Small intestine (tissue), 7 donors: Measurements from ENCODE around the gene SLK. TPM values are rescaled to one million over a fixed set of nuclear protein-coding genes. Genes with fewer than 3 reads are reported as not detected.

Experiments
- DNase-seq, 2 donors: peaks; one replicate each; pipeline versions ENCODE4 v3.0.0 to v3.0.0-alpha.2; 2013
- FAIRE-seq: peaks from 2 replicates; lab custom pipeline; 2012; peaks lifted over from hg19 to GRCh38; lab: Jason Lieb, UNC
- H3K27ac ChIP-seq, 3 donors: one replicate each; pipeline ENCODE4 v1.5.1; 2013; ENCODE audit warnings: low read length in 2 of 3, mild to moderate bottlenecking in 2 of 3, control low read depth in 1 of 3, inconsistent platforms in 1 of 3, low read depth in 1 of 3, moderate library complexity in 1 of 3
- H3K27me3 ChIP-seq, 3 donors: one replicate each; pipeline ENCODE4 v1.6.1; 2013; ENCODE audit warnings: low read length in 3 of 3, inconsistent platforms in 1 of 3; ENCODE audit not compliant: control insufficient read depth in 3 of 3, insufficient read depth in 3 of 3
- H3K36me3 ChIP-seq, 3 donors: one replicate each; pipeline ENCODE4 v1.6.1; 2013; ENCODE audit warnings: low read length in 3 of 3, inconsistent platforms in 1 of 3, low read depth in 1 of 3, mild to moderate bottlenecking in 1 of 3, moderate library complexity in 1 of 3; ENCODE audit not compliant: control insufficient read depth in 3 of 3, insufficient read depth in 2 of 3
- H3K4me1 ChIP-seq, 3 donors: one replicate each; pipeline ENCODE4 v1.6.1; 2013; ENCODE audit warnings: low read length in 2 of 3, inconsistent platforms in 1 of 3, low read depth in 1 of 3, mild to moderate bottlenecking in 1 of 3, moderate library complexity in 1 of 3; ENCODE audit not compliant: control insufficient read depth in 3 of 3, insufficient read depth in 2 of 3
- H3K4me3 ChIP-seq, 3 donors: one replicate each; pipeline ENCODE4 v1.5.1; 2013; ENCODE audit warnings: low read length in 3 of 3, control low read depth in 1 of 3, inconsistent platforms in 1 of 3, low read depth in 1 of 3, mild to moderate bottlenecking in 1 of 3, moderate library complexity in 1 of 3
- H3K9me3 ChIP-seq, 2 donors: one replicate each; pipeline ENCODE4 v1.6.1; 2013; ENCODE audit warnings: low read depth in 1 of 2, low read length in 1 of 2; ENCODE audit not compliant: control insufficient read depth in 2 of 2, insufficient read depth in 1 of 2
- WGBS, 3 donors: extraction: QIAGEN DNeasy Blood & Tissue Kit; methylation state at CpG; one replicate each; pipeline ENCODE4 v1.1.7; 2013; 5-methylcytosine and 5-hydroxymethylcytosine counted together
- polyA plus RNA-seq, 4 donors: library from polyadenylated mRNA; stranded (reverse) in 3 of 4; unstranded in 1 of 4; fragments of 200-250 nt in 3 of 4; fragments of 120-200 nt in 1 of 4; gene quantifications; one replicate each; pipeline versions ENCODE4 v1.2.1 to v1.2.3, GENCODE V29; 2013
- donor health status: healthy with polysubstance abuse.
- donor health status: control.
- donor health status: control.
- donor health status: Bipolar disorder and iron deficiency.
- donor health status: healthy.

SLK gene
- polyA plus RNA-seq, 4 donors: 11.2 to 33.0 (median 14.3) TPM

DNA sequence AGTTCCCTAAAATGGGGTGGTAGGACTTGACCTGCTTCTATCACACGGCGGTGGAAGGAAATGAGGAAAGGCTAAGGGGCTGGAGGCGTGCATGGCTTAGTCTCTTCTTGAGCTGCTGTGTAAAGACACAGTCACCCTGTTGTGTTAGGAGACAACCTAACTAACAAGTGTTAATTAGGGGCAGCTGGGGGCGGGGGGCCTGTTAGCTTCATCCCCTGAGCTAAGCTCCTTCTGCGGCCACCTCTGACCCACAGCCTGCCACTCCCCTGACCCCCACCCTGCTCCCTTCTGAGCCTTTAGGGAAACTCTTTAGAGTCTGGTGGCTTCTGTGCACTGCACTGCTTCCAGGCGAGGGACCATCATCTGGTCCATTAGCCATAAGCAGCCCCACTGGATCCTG is 90.8 kb downstream of the SLK start:
- 86 to 98% (median 94%) methylated on average over 6 of the region's 6 CpGs for WGBS, 3 donors
- Histone ChIP-seq H3K36me3 (peaks cover 0 to 12% (median 0%) of the 10 kb centered on the region in 3 donors), H3K4me1 (peaks cover 0 to 24% (median 0%) of the 10 kb centered on the region in 3 donors), H3K9me3 (peaks cover 0 to 9% of the 10 kb centered on the region in 2 donors), H3K27me3 (no peaks in the 10 kb centered on the region), H3K4me3 (no peak overlapping the region), H3K27ac (no peak overlapping the region)
- no peak for FAIRE-seq
- DNase-seq: no peak

- peak; percentile 51 to 68 for DNase-seq
- peaks cover 0 to 8% (median 0%) of the 10 kb centered on the region in 3 donors for H3K4me1 ChIP-seq
- WGBS, 3 donors: 37 to 61% (median 53%) methylated on average over 4 of the region's 4 CpGs
These were observed 92.4 kb downstream of the SLK start for GRCh38 chr10:104059364-104059763.

GRCh38 chr10:104061196-104061595 is 94.3 kb downstream of the SLK start:
- WGBS, 3 donors: 92 to 99% (median 94%) methylated on average over 6 of the region's 6 CpGs
- DNase-seq: no peak
- FAIRE-seq: no peak

More at GRCh38 chr10:104059364-104059763, 92.4 kb downstream of the SLK start:
- no peak overlapping the region for H3K27ac ChIP-seq
- H3K4me3 ChIP-seq: no peak overlapping the region
- no peak for FAIRE-seq
- peaks cover 0 to 6% (median 0%) of the 10 kb centered on the region in 3 donors for H3K36me3 ChIP-seq
- no peaks in the 10 kb centered on the region for H3K27me3 ChIP-seq
- no peaks in the 10 kb centered on the region for H3K9me3 ChIP-seq

GRCh38 chr10:104065748-104066147 is 98.8 kb downstream of the SLK start:
- H3K4me3 ChIP-seq: no peak overlapping the region
- 90 to 94% (median 90%) methylated on average over 1 of the region's 1 CpG for WGBS, 3 donors
- H3K27me3 ChIP-seq: no peaks in the 10 kb centered on the region
- peaks cover 0 to 30% (median 4%) of the 10 kb centered on the region in 3 donors for H3K4me1 ChIP-seq
- no peak overlapping the region for H3K27ac ChIP-seq
- DNase-seq: no peak
- no peak for FAIRE-seq
- H3K36me3 ChIP-seq: no peaks in the 10 kb centered on the region
- H3K9me3 ChIP-seq: no peaks in the 10 kb centered on the region

More at GRCh38 chr10:104061196-104061595, 94.3 kb downstream of the SLK start:
- Histone ChIP-seq H3K27me3 (no peaks in the 10 kb centered on the region), H3K9me3 (no peaks in the 10 kb centered on the region), H3K27ac (no peak overlapping the region), H3K4me3 (no peak overlapping the region), H3K36me3 (no peaks in the 10 kb centered on the region), H3K4me1 (peaks cover 0 to 1% (median 0%) of the 10 kb centered on the region in 3 donors)

GRCh38 chr10:104066945-104067344 is 100.0 kb downstream of the SLK start:
- no peak overlapping the region for H3K27ac ChIP-seq
- DNase-seq (no peak), FAIRE-seq (no peak)
- no peak overlapping the region for H3K4me3 ChIP-seq
- WGBS, 3 donors: 82 to 94% (median 90%) methylated on average over 7 of the region's 7 CpGs
- H3K4me1 ChIP-seq: peaks cover 0 to 30% (median 4%) of the 10 kb centered on the region in 3 donors
- no peaks in the 10 kb centered on the region for H3K36me3 ChIP-seq
- H3K27me3 ChIP-seq: no peaks in the 10 kb centered on the region
- no peaks in the 10 kb centered on the region for H3K9me3 ChIP-seq

DNA sequence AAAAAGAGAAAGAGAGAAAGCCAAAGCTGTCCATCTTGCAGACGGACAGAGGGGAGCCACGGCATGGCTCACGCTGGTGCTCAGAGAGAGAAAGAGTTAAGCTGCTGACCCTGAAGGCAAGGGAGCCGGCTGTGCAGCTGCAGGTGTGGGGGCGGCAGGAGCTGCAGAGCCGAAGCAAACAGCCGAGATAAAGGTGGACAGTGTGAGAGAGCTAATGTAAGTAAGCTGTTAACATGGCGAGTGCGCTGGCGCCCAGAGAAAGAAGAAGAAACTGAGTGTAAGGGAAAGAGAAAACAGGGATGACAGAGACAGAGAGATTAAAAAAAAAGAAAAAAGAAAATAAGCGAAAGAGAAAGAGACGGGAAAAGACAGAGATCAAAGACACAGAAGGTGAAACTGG is 100.6 kb downstream of the SLK start:
- H3K4me1 ChIP-seq: peaks cover 0 to 30% (median 4%) of the 10 kb centered on the region in 3 donors
- DNase-seq: no peak
- H3K9me3 ChIP-seq: no peaks in the 10 kb centered on the region
- 58 to 66% (median 63%) methylated on average over 12 of the region's 12 CpGs for WGBS, 3 donors
- no peak for FAIRE-seq
- H3K27ac ChIP-seq: no peak overlapping the region
- no peaks in the 10 kb centered on the region for H3K27me3 ChIP-seq
- H3K36me3 ChIP-seq: no peaks in the 10 kb centered on the region
- no peak overlapping the region for H3K4me3 ChIP-seq

GRCh38 chr10:104069613-104070012 is 102.7 kb downstream of the SLK start:
- Histone ChIP-seq H3K36me3 (no peaks in the 10 kb centered on the region), H3K4me3 (no peak overlapping the region), H3K27me3 (no peaks in the 10 kb centered on the region), H3K9me3 (no peaks in the 10 kb centered on the region), H3K27ac (peak overlapping the region in 2 of 3 donors; percentile 51 to 69), H3K4me1 (peaks cover 0 to 30% (median 4%) of the 10 kb centered on the region in 3 donors)
- 17 to 42% (median 35%) methylated on average over 6 of the region's 6 CpGs for WGBS, 3 donors
- peak; percentile 73 to 95 for DNase-seq
- FAIRE-seq: no peak

GRCh38 chr10:104072786-104073185 is 105.8 kb downstream of the SLK start:
- no peaks in the 10 kb centered on the region for H3K36me3 ChIP-seq
- H3K27ac ChIP-seq: no peak overlapping the region
- WGBS, 3 donors: 62 to 87% (median 68%) methylated on average over 5 of the region's 5 CpGs
- H3K27me3 ChIP-seq: no peaks in the 10 kb centered on the region
- no peak for DNase-seq
- FAIRE-seq: no peak
- H3K4me1 ChIP-seq: peaks cover 0 to 32% (median 6%) of the 10 kb centered on the region in 3 donors
- H3K9me3 ChIP-seq: no peaks in the 10 kb centered on the region
- H3K4me3 ChIP-seq: no peak overlapping the region

DNA sequence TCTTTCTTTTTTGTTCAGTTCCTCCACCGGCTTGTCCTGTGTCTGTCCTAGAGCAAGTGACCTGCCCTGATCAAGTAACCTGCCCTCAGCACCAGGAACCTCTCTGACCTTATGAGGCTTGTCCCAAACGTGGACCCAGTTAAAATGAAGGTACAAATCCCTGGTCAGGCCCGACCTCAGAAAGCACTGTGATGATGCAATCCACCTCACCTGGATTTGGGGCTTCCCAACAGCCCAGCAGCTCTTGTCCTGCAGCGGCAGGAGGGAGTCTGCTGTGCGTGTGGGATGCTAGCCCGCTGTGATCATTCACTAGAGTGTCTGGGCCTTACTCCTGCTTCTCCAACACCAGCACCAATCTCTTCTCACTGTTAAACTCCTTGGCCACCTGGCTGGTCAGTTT is 107.6 kb downstream of the SLK start:
- Histone ChIP-seq H3K27me3 (no peaks in the 10 kb centered on the region), H3K36me3 (no peaks in the 10 kb centered on the region), H3K4me1 (peaks cover 0 to 18% (median 6%) of the 10 kb centered on the region in 3 donors), H3K9me3 (no peaks in the 10 kb centered on the region), H3K27ac (no peak overlapping the region), H3K4me3 (no peak overlapping the region)
- 78 to 83% (median 82%) methylated on average over 6 of the region's 6 CpGs for WGBS, 3 donors
- FAIRE-seq (no peak), DNase-seq (no peak)
